NCI-H1417 treated with DMSO at 0.1 percent for 48 hours (cell line): ENCODE data around the gene NDUFS7.
A peak's percentile ranks its signal among the peaks of the same experiment; 100 is the strongest.
"Not testable (repeated sequence)": the region's sequence is repeated elsewhere in the genome, so short reads cannot be mapped to it uniquely, and the experiment has no call there.

ENCODE experiments used
- DNase-seq: peaks from one replicate; lab custom pipeline; 2025; lab: John Stamatoyannopoulos, UW

Gene NDUFS7

GRCh38 chr19:1432507-1432887 is 48.8 kb downstream of the NDUFS7 start:
- DNase-seq = no peak

- no peak for DNase-seq
These were observed 49.7 kb downstream of the NDUFS7 start for GRCh38 chr19:1433119-1434039.

GRCh38 chr19:1434040-1434366 is 50.3 kb downstream of the NDUFS7 start:
- no peak for DNase-seq

GRCh38 chr19:1434577-1435060 is 50.9 kb downstream of the NDUFS7 start:
- DNase-seq = no peak

GRCh38 chr19:1435378-1435989 is 51.8 kb downstream of the NDUFS7 start:
- DNase-seq = no peak

GRCh38 chr19:1437609-1438008 is 53.9 kb downstream of the NDUFS7 start:
- DNase-seq = no peak

- DNase-seq = peak; percentile 61
These were observed 54.6 kb downstream of the NDUFS7 start, which contains the start of gene RPS15 for GRCh38 chr19:1438035-1438932. Gene RPS15, plus strand, starts transcription at chr19:1438396. Its CDS starts 30 bp downstream, at chr19:1438426.

- no peak for DNase-seq
These were observed 55.2 kb downstream of the NDUFS7 start for GRCh38 chr19:1438933-1439354.

- not testable (repeated sequence) for DNase-seq
These were observed 56.1 kb downstream of the NDUFS7 start for GRCh38 chr19:1439525-1440417.

GRCh38 chr19:1440418-1440801 is 56.7 kb downstream of the NDUFS7 start:
- no peak for DNase-seq

- no peak for DNase-seq
These were observed 57.3 kb downstream of the NDUFS7 start for GRCh38 chr19:1441022-1441426.

- DNase-seq = no peak
These were observed 58.2 kb downstream of the NDUFS7 start for GRCh38 chr19:1441677-1442438.
